OCI-M2 (cell line): ENCODE measurements around the gene RASA3.
"Not testable (repeated sequence)": the region's sequence is repeated elsewhere in the genome, so short reads cannot be mapped to it uniquely, and the experiment has no call there.

Experiments used
- DNase-seq: peaks from one replicate; lab custom pipeline; 2025; ENCODE audit not compliant: unreplicated experiment; lab: John Stamatoyannopoulos, UW

RASA3 gene

DNA sequence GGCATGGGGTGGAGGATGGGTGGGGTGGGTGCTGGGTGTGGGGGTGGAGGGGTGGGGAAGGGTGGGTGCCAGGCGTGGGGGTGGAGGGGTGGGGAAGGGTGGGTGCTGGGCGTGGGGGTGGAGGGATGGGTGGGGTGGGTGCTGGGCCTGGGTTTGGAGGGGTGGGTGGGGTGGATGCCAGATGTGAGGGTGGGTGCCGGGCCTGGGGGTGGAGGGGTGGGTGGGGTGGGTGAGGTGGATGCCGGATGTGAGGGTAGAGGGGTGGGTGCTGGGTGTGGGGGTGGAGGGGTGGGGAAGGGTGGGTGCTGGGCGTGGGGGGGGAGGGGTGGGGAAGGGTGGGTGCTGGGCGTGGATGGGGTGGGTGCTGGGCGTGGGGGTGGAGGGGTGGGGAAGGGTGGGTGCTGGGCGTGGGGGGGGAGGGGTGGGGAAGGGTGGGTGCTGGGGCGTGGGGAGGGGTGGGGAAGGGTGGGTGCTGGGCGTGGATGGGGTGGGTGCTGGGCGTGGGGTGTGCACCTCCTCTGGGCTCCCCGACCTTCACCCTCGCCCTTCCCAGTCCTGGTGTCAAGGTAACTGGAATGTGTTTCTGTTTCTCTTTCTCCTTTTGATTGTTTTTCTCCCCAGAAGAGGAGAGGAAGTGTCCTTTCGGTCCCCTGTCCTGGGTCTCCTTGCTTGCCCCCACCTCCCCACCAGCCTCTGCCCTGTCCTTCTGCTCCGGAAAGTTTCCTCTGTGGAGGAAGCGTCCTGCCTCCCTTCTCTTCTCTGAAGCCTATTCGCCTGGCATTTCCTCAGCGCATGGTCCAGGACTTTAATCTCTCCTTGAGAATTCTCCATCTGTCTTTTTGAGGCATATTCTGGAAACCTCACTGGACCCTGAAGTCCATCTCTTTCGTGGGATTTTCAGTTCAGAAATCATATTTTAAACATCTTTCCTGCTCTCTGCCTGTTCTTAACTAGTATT is 23.8 kb upstream of the RASA3 start:
- no peak for DNase-seq

- DNase-seq, result no peak
Observed at GRCh38 chr13:114155320-114155719, 22.9 kb upstream of the RASA3 start.

DNA sequence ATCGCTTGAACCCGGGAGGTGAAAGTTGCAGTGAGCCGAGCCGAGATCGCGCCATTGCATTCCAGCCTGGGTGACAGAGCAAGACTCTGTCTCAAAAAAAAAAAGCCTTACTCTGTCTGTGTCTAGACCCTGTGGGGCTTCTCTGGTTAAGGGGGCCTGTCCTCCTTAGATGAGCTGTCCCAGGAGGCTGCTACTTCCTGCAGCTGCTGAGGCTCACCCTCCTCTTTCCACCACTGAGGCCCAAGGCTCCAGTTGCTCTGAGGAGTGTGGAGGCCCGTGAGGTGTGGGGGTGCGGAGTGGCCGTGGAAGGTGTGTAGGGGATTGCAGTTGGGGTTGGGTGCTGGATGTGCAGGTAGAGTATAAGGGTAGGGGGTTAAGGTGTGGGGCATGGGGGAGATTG is 22.1 kb upstream of the RASA3 start:
- DNase-seq, result no peak

DNA sequence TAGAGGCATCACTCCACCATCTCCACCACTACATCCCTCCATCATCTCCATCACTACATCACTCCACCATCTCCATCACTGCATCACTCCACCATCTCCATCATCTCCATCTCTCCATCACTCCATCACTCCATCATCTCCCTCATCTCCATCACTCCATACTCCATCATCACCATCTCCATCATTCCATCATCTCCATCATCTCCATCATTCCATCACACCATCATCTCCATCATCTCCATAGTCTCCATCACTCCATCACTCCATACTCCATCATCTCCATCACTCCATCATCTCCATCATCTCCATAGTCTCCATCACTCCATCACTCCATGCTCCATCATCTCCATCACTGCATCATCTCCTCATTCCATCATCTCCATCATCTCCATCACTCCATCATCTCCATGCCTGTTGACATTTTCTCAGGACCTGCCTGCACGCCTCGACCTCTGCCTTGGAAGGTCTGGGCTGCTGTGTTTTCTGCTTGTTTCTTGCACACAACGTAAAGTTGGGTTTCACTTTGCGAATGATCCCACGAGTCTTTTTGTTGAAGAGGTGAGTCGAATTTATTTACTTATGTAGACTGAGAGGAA is 21.2 kb upstream of the RASA3 start:
- no peak for DNase-seq

DNA sequence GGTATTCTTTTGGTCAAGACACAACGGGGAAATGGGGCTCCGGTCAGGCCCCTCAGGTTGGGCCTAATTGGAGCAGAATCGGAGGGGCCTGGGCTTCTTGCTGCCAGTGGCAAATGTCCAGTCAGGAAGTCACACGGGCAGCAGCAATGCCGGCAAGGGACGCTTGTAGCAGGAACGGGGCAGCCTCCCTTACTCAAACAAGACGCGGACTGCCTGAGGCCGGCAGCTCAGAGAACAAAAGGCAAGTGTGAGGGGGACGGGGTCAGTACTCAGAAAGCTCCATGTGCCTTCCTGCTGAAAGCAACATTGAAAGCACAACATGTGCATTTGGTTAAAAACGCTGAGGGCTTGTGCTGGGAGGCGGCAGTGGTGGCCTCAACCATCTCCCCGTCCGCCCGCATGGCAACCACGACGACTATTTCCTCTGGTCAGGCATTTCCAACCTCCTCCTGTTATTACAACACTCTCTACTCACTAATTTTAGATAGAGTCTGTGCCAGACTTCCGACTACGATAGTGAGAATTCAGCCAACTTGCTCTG is 20.5 kb upstream of the RASA3 start:
- DNase-seq, result no peak

DNA sequence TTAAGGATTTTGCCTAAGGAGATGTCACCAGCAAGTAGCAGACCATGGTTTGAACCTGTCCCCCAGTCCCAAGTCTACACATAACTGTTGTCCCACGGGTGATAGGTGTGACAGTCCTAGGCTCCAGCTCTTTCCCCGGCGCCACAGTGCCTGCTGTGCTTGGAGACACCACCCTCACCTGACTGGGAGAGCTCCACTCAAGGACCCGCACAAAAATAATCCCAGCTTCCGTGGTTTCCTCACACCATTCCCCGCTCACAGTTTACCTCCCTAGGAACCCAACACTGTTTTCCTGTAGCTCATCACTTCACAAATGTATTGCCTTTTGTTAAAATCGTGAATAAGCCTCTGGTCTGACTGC is 19.8 kb upstream of the RASA3 start:
- DNase-seq, result no peak

GRCh38 chr13:114151565-114152284 is 19.3 kb upstream of the RASA3 start:
- no peak for DNase-seq

DNA sequence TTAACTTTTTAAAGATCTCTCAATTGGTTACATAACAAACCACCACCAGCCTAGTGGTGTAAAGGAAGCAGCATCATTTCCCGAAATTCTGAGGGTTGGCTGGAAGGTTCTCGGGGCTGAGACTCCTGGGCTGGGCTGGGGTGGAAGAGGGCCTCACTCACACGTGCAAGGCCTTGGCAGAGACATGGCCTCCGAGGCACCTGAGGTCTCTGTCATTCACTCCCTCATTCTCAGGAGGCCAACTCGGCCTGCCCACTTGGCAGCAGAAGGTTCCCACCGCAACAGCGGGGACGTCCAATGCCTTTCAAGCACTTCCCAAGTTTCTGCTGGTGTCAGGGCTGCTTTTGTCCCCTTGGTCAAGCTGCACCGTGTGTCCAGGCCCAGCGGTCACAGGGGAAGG is 18.6 kb upstream of the RASA3 start:
- no peak for DNase-seq

GRCh38 chr13:114149774-114150740 is 17.6 kb upstream of the RASA3 start:
- DNase-seq, result no peak

DNA sequence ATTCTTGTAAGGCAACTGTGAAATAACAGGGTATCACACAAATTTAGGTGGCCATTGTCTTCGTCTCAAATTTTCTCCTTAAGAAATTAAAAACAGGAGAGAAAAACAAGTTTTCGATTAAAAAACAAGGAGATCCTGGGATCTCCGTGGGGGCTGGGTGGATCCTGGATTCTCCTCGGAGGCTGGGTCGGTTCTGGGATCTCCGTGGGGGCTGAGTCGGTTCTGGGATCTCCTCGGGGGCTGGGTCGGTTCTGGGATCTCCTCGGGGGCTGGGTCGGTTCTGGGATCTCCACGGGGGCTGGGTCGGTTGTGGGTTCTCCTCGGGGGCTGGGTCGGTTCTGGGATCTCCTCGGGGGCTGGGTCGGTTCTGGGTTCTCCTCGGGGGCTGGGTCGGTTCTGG is 16.5 kb upstream of the RASA3 start:
- DNase-seq, result not testable (repeated sequence)

GRCh38 chr13:114148521-114148855 is 16.1 kb upstream of the RASA3 start:
- no peak for DNase-seq

- no peak for DNase-seq
Observed at GRCh38 chr13:114147803-114148520, 15.5 kb upstream of the RASA3 start.

DNA sequence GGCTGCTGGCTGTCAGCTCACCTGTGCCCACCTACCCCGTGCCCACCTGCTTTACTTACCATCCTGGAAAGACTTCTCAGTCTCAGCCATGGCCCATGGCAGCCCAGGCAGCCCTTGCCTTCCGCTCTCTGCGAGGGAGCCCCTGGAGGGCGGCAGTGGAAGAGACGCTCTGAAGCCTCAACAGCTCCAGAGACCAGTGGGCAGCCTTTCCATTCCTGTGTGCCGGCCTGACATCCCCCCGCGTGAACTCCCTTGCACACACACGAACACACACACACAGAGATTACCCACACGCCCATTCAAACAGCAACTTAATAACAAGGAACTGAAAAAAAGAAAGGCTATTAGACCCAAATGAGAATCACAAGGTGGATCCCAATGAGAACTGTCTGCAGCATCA is 14.2 kb upstream of the RASA3 start:
- no peak for DNase-seq

DNA sequence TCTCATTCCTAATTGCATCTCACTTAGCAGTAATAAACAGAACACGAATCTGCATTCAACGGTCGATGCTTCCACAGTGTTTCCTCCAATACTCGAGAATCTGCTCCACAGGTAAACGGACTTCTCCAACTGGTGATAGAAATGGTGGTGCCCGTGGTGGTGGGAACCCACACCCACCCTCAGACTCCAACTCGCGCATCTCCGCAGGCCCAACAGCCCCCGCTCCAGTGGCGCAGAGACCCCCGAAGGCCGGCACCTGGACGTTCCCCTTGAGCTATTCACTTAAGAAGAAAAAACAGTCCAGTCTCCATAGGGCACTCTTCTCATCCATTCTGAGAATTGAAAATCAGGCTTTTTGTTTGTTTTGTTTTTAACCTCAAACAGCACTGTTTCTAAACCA is 13.8 kb upstream of the RASA3 start:
- DNase-seq, result no peak

GRCh38 chr13:114145722-114146121 is 13.3 kb upstream of the RASA3 start:
- no peak for DNase-seq

GRCh38 chr13:114145256-114145655 is 12.8 kb upstream of the RASA3 start:
- DNase-seq, result no peak

- DNase-seq, result no peak
Observed at GRCh38 chr13:114144606-114145244, 12.3 kb upstream of the RASA3 start.

DNA sequence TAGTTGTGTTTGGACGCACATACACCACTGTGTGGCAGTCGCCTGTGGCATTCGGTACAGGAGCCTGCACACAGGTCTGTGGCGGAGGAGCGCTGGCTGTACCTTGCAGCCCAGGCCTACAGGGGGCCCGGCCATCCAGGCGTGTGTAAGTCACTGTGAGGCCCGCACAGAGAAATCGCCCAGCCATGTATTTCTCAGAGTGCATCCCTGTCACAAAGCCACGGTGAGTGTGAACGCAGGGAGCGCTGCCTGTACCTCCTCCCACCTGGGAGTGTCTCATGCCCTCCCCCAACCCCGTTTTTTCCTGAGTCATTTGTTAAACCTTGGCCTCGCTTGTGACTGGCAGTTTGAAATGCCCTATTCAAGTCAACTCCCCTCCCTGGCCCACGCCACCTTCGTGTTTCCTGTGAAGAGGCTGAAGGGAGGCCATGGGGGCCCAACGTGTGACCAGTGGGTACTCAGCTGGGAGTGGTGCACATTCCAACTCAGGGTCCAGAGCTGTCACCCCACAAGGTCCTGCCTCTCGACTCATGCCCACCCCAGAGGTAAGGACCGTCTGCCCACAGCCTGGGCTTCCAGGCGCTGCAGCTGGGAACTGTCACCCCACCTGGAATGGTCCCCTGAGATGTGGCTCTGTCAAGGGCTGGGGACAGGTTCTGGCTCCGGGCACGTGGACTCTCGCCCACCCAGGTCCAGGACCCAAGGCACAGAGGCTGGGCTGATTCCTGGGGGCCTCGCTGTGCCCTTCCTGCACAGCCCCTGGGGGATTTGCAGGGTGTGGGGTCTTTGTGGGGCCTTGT is 11.6 kb upstream of the RASA3 start:
- no peak for DNase-seq
